Kidney (tissue), 14 donors: ENCODE data around the gene TP53BP1. TPM values are rescaled to one million over a fixed set of nuclear protein-coding genes. Genes with fewer than 3 reads are reported as not detected.
A peak's percentile ranks its signal among the peaks of the same experiment; 100 is the strongest.

ENCODE experiments used
- DNase-seq, 5 donors: peaks; one replicate each; pipeline ENCODE4 v3.0.0-alpha.2; 2013 to 2020
- FAIRE-seq: peaks from 2 replicates; lab custom pipeline; 2012; peaks lifted over from hg19 to GRCh38; lab: Jason Lieb, UNC
- H3K27ac ChIP-seq, 2 donors: one replicate each; pipeline ENCODE4 v1.7.0; 2013; ENCODE audit warnings: low read depth in 2 of 2, low read length in 2 of 2, inconsistent platforms in 1 of 2
- H3K27me3 ChIP-seq: one replicate; pipeline ENCODE4 v1.7.1; 2013; ENCODE audit warnings: low read length, inconsistent platforms; ENCODE audit not compliant: control insufficient read depth, insufficient read depth
- H3K36me3 ChIP-seq, 3 donors: one replicate each; pipeline versions ENCODE4 v1.7.0 to v1.7.1; 2013; ENCODE audit warnings: low read length in 3 of 3, control low read depth in 1 of 3, inconsistent platforms in 1 of 3; ENCODE audit not compliant: insufficient read depth in 3 of 3, control insufficient read depth in 2 of 3
- H3K4me1 ChIP-seq, 3 donors: one replicate each; pipeline versions ENCODE4 v1.7.0 to v1.7.1; 2013; ENCODE audit warnings: low read length in 3 of 3, inconsistent platforms in 1 of 3, low read depth in 1 of 3; ENCODE audit not compliant: control insufficient read depth in 2 of 3, insufficient read depth in 2 of 3
- H3K4me3 ChIP-seq, 3 donors: one replicate each; pipeline versions ENCODE4 v1.7.0 to v1.8.1; 2013; ENCODE audit warnings: low read length in 3 of 3, control low read depth in 1 of 3, inconsistent platforms in 1 of 3
- H3K9ac ChIP-seq, 3 donors: one replicate each; pipeline versions ENCODE4 v1.7.0 to v1.7.1; 2013; ENCODE audit warnings: low read length in 3 of 3, control low read depth in 1 of 3, inconsistent platforms in 1 of 3
- H3K9me3 ChIP-seq, 3 donors: one replicate each; pipeline versions ENCODE4 v1.7.0 to v1.7.1; 2013; ENCODE audit warnings: low read length in 3 of 3, control low read depth in 1 of 3, inconsistent platforms in 1 of 3; ENCODE audit not compliant: control insufficient read depth in 2 of 3, insufficient read depth in 1 of 3
- CTCF ChIP-seq: IDR thresholded peaks from 3 replicates; pipeline ENCODE4 v1.5.1; 2012; ENCODE audit warnings: mild to moderate bottlenecking, moderate library complexity, borderline replicate concordance; ENCODE audit not compliant: insufficient read depth; ENCODE audit errors: extremely low read depth
- intact Hi-C: fragments of 100-400 bp; cut with DNase I; formaldehyde crosslinking; loops from one replicate; pipeline ENCODE4 v1.11.1; 2022
- polyA plus RNA-seq: library from polyadenylated mRNA; stranded (reverse); fragments of 350-450 nt; fragmentation: Illumina TruSeq; extraction: RNeasy Lipid Tissue Mini Kit (QIAGEN cat#74804); gene quantifications from one replicate; pipeline ENCODE4 v1.2.3, GENCODE V29; 2014; ENCODE audit warnings: low read depth, low replicate concordance; ENCODE audit not compliant: insufficient read depth
- total RNA-seq: library from RNA; stranded (reverse); fragmentation: NEBNext Ultra II Directional; extraction: Animal tissue kit (Norgen Biotek cat#: 25700); gene quantifications from one replicate; pipeline ENCODE4 v1.2.1, GENCODE V29; 2021
- donor health status: control.
- donor health status: control.
- donor health status: control.
- donor health status: control.
- donor health status: control.
- donor health status: DM: yes; HTN: yes; CAD: no.
- donor health status: Normal renal cell carcinoma (clear cell type).

Gene TP53BP1
- total and polyA plus RNA-seq, 2 donors from 2014 or later, result 15.9 to 47.4 TPM

GRCh38 chr15:43518197-43518761 lies 25.3 kb upstream of the TP53BP1 start:
- peak in 4 of 5 donors; percentile 41 to 84 (median 66) for DNase-seq
- Histone ChIP-seq H3K4me3 (peak overlapping the region; percentile 25 to 82 (median 55)), H3K27ac (no peak overlapping the region), H3K36me3 (peaks cover 0 to 6% (median 3%) of the 10 kb centered on the region in 3 donors), H3K4me1 (peaks cover 0 to 11% (median 9%) of the 10 kb centered on the region in 3 donors), H3K9ac (peak overlapping the region in 2 of 3 donors; percentile 47 to 65), H3K27me3 (no peaks in the 10 kb centered on the region), H3K9me3 (no peaks in the 10 kb centered on the region)
- intact Hi-C loops, result no loop called here
- TF ChIP-seq CTCF, result no peak
- no peak for FAIRE-seq

GRCh38 chr15:43517354-43518196 lies 24.6 kb upstream of the TP53BP1 start, which contains the start of gene MAP1A:
MAP1A (plus strand) TSS chr15:43517608; CDS start chr15:43521474, 3,866 bp downstream.
- peaks cover 0 to 11% (median 9%) of the 10 kb centered on the region in 3 donors for H3K4me1 ChIP-seq
- intact Hi-C loops, result no loop called here
- peaks cover 0 to 6% (median 3%) of the 10 kb centered on the region in 3 donors for H3K36me3 ChIP-seq
- H3K27me3 ChIP-seq, result no peaks in the 10 kb centered on the region
- DNase-seq (peak; percentile 78 to 92 (median 87)), FAIRE-seq (no peak)
- no peak for TF ChIP-seq CTCF
- H3K27ac ChIP-seq, result no peak within 1 kb of the TSS
- peak within 1 kb of the TSS; percentile 25 to 82 (median 55) for H3K4me3 ChIP-seq
- no peaks in the 10 kb centered on the region for H3K9me3 ChIP-seq
- H3K9ac ChIP-seq, result peak within 1 kb of the TSS in 2 of 3 donors; percentile 47 to 65

- Histone ChIP-seq H3K4me1 (peaks cover 0 to 11% (median 9%) of the 10 kb centered on the region in 3 donors), H3K27ac (no peak overlapping the region), H3K9ac (peak overlapping the region in 2 of 3 donors; percentile 22 to 26), H3K36me3 (peaks cover 0 to 6% (median 3%) of the 10 kb centered on the region in 3 donors), H3K9me3 (no peaks in the 10 kb centered on the region), H3K4me3 (peak overlapping the region; percentile 15 to 36 (median 24)), H3K27me3 (no peaks in the 10 kb centered on the region)
- FAIRE-seq (no peak), DNase-seq (peak in 2 of 5 donors; percentile 46 to 68)
- intact Hi-C loops, result no loop called here
- no peak for TF ChIP-seq CTCF
Measured at GRCh38 chr15:43516801-43517353, 23.9 kb upstream of the TP53BP1 start.
